Uterus (tissue), 2 donors: Measurements from ENCODE around the gene HECW1.

Source experiments
- POLR2A ChIP-seq, 2 donors: fragments of 450-650 bp; IDR thresholded peaks; one replicate each; pipeline ENCODE4 v1.6.1; 2016; ENCODE audit warnings: antibody characterized with exemption in 2 of 2, mild to moderate bottlenecking in 1 of 2, moderate library complexity in 1 of 2
- TF ChIP-seq, protein P1 (sequence below), 4 experiments: fragments of 200-600 bp in 2 of 4; fragments of 450-650 bp in 2 of 4; sonication (generic) in 2 of 4; IDR thresholded peaks; one replicate each; pipeline ENCODE4 v1.5.1; 2016 to 2019; ENCODE audit warnings: antibody characterized with exemption in 4 of 4, mild to moderate bottlenecking in 2 of 4, moderate library complexity in 1 of 4

DNA sequence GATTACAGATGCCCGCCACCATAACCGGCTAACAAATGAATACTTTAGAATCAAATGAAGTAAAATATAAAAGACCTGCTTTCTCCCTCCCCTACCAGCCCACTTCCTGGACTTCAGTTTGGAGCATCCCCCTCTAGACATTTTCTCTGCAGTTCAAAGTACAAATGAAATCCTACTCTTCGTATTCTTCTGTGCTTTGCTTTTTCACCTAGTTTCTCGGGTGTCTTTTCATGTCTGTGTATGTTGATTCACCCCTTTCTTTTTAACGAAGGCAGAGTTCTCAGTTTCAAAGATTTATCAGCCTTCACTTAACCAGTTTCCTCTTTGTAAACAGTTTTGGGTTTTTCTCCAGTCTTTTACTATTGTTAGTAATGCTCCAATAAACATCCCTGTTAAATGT is 324.6 kb downstream of the HECW1 start:
- TF ChIP-seq, protein P1, sequence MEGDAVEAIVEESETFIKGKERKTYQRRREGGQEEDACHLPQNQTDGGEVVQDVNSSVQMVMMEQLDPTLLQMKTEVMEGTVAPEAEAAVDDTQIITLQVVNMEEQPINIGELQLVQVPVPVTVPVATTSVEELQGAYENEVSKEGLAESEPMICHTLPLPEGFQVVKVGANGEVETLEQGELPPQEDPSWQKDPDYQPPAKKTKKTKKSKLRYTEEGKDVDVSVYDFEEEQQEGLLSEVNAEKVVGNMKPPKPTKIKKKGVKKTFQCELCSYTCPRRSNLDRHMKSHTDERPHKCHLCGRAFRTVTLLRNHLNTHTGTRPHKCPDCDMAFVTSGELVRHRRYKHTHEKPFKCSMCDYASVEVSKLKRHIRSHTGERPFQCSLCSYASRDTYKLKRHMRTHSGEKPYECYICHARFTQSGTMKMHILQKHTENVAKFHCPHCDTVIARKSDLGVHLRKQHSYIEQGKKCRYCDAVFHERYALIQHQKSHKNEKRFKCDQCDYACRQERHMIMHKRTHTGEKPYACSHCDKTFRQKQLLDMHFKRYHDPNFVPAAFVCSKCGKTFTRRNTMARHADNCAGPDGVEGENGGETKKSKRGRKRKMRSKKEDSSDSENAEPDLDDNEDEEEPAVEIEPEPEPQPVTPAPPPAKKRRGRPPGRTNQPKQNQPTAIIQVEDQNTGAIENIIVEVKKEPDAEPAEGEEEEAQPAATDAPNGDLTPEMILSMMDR (IDR thresholded peaks at IDR 0.05), result no peak
- TF ChIP-seq POLR2A (IDR thresholded peaks at IDR 0.05), result no peak
